Fibroblast of skin of back (primary cell): ENCODE data around the gene UGGT1.

Experiments used
- DNase-seq: peaks from one replicate; pipeline ENCODE4 v3.0.0-alpha.2; 2013

Gene UGGT1

GRCh38 chr2:128219891-128220290 lies 128.9 kb downstream of the UGGT1 start:
- no peak for DNase-seq

- no peak for DNase-seq
Observed at GRCh38 chr2:128227862-128228261, 136.9 kb downstream of the UGGT1 start.

GRCh38 chr2:128228894-128229293 lies 137.9 kb downstream of the UGGT1 start:
- DNase-seq, result peak; percentile 70

GRCh38 chr2:128232965-128233789 lies 142.2 kb downstream of the UGGT1 start:
- peak; percentile 70 for DNase-seq

GRCh38 chr2:128233790-128234395 lies 142.9 kb downstream of the UGGT1 start:
- DNase-seq, result no peak

- DNase-seq, result no peak
Observed at GRCh38 chr2:128234613-128235012, 143.6 kb downstream of the UGGT1 start.

- no peak for DNase-seq
Observed at GRCh38 chr2:128235581-128235980, 144.6 kb downstream of the UGGT1 start.

GRCh38 chr2:128236491-128237035 lies 145.6 kb downstream of the UGGT1 start:
- peak; percentile 78 for DNase-seq

GRCh38 chr2:128237081-128237534 lies 146.1 kb downstream of the UGGT1 start:
- peak; percentile 53 for DNase-seq

GRCh38 chr2:128237911-128238697 lies 147.1 kb downstream of the UGGT1 start:
- no peak for DNase-seq

- DNase-seq, result no peak
Observed at GRCh38 chr2:128241896-128242295, 150.9 kb downstream of the UGGT1 start.
